AG04449 (cell line): ENCODE data around the gene C10orf143.

Experiments
- CTCF ChIA-PET: fragments of 350-600 bp; formaldehyde crosslinking; extraction: SDS; loops from one replicate; lab custom pipeline; 2021; ENCODE audit warnings: antibody characterized with exemption; lab: Yijun Ruan, JAX
- POLR2A ChIA-PET: fragments of 400-600, 350-600 bp; formaldehyde crosslinking; extraction: SDS; loops from one replicate; lab custom pipeline; 2020; ENCODE audit warnings: antibody characterized with exemption, inconsistent platforms; lab: Yijun Ruan, JAX
- DNase-seq: peaks from one replicate; pipeline ENCODE4 v3.0.0-alpha.2; 2010; ENCODE audit warnings: low read depth, low spot score
- H3K4me3 ChIP-seq: 2 replicates; pipeline ENCODE4 v1.5.1; 2011; ENCODE audit warnings: low read depth, mild to moderate bottlenecking, control low read depth, low read length
- TF ChIP-seq, protein P1 (sequence below): IDR thresholded peaks from one replicate; pipeline ENCODE4 v1.5.1; 2011; ENCODE audit warnings: mild to moderate bottlenecking, moderate library complexity, low read length, control low read depth, inconsistent platforms; ENCODE audit not compliant: insufficient read depth; ENCODE audit errors: missing control alignments

Gene C10orf143

DNA sequence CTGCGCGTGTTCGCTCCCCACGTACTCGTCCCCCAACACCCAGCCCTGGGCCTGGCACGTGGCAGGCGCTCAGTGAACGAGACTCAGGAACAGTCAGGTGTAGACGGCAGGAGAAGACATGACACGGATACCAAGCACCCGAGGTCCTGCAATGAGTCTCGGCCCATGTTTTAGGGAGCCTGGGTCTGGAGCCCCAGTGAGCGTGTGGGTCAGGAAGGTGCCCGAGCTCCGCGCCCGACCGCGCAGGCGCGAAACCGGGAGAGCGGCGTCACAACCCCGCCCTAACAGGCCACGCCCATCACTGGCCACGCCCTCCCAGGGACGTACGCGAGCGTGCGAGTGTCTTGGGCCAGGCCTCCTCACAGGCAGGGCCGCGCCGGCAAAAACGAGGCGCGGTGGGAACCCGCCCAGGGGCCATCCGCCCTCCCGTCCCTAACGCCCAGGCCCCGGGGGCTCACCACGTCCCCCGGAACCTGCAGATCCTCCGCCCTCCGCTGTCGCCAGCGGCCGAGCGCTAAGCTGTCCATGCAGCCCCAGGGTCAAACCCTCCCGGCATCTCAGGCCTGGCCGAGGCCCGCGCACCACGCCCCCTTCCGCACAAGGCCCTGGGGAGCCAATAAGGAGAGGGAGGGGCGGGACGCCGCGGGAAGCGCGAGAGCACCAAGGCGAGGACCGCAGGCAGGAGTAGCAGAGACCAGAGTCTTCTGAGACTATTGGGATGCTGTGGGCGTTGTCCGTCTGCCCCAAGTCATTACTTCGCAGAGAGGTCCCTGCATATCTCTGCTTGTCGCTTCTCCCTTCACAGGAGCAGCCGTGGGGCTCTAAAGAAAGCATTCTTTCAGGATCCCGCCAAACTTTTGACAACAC lies at the start of gene C10orf143:
C10orf143 (minus strand) TSS at position 585 of the 867 bp plus-strand sequence; CDS start at position 527, 58 bp downstream.
- TF ChIP-seq, protein P1, sequence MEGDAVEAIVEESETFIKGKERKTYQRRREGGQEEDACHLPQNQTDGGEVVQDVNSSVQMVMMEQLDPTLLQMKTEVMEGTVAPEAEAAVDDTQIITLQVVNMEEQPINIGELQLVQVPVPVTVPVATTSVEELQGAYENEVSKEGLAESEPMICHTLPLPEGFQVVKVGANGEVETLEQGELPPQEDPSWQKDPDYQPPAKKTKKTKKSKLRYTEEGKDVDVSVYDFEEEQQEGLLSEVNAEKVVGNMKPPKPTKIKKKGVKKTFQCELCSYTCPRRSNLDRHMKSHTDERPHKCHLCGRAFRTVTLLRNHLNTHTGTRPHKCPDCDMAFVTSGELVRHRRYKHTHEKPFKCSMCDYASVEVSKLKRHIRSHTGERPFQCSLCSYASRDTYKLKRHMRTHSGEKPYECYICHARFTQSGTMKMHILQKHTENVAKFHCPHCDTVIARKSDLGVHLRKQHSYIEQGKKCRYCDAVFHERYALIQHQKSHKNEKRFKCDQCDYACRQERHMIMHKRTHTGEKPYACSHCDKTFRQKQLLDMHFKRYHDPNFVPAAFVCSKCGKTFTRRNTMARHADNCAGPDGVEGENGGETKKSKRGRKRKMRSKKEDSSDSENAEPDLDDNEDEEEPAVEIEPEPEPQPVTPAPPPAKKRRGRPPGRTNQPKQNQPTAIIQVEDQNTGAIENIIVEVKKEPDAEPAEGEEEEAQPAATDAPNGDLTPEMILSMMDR: no peak
- peak within 1 kb of the TSS; percentile 96 for H3K4me3 ChIP-seq
- ChIA-PET CTCF (interaction anchor here (0.6 to 4.4 kb wide), 29 partner anchors 9 to 1899 kb away, joined by 3 to 72 read pairs (median 4); partner anchors contain the start of gene GLRX3), POLR2A (interaction anchor here (0.6 to 2.9 kb wide), 10 partner anchors 12 to 1120 kb away, joined by 3 to 45 read pairs (median 4); partner anchors contain the start of genes GLRX3 and MGMT)
- DNase-seq: peak; percentile 87

DNA sequence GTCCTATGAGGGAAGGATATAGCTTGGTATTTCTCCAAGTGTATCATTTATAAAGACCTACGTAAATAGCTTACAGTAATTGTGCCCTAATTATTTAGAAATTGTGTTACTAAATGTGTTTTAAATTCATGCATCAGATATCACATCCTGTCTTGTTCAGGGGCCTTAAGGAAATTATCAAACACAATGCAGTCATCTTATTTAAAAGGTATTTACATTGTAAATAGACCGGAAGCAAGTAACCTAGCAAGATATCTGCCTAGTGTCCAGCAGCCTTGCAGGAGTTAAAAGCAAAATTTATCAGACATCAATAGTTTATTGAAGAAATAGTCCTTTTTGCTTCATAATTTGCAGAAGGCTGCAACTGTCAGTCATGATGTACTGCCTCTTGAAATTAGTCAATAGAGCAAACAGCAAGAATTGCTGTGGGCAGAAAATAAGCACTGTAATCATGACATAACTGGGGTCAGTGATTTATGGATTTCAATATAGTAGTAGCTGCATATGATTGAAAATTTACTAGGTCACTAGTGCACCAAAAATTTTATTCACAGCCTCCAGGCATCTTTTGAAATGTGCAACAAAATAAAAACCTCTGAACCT lies 48.7 kb upstream of the C10orf143 start:
- H3K4me3 ChIP-seq: no peak overlapping the region
- DNase-seq: no peak
- ChIA-PET POLR2A (no interaction called here), CTCF (interaction anchor here (0.8 to 1.0 kb wide), 2 partner anchors 36 to 49 kb away, joined by 3 read pairs; no protein-coding TSS in a partner anchor)
- TF ChIP-seq, protein P1: no peak

DNA sequence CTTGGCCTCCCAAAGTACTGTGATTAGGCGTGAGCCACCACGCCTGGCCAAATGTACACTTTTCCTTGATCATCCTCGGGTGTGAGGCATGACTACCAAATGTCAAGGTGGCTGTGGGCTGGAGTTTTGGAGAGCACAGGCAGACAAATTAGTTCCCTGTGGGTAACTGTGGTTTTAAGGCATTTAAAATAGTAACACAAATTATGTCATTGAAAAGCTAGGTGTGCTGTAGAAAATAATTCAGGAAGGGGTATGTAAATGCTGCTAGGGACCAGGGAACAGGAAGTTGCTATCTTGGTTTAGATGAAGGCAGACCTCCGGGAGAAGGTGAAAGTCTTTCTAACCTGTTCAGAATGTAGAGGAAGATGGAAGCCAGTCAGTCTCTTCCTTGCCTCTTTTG lies 35.4 kb upstream of the C10orf143 start:
- CTCF ChIA-PET: no interaction called here
- no peak for DNase-seq
- no peak overlapping the region for H3K4me3 ChIP-seq
- POLR2A ChIA-PET: no interaction called here
- TF ChIP-seq, protein P1: no peak

DNA sequence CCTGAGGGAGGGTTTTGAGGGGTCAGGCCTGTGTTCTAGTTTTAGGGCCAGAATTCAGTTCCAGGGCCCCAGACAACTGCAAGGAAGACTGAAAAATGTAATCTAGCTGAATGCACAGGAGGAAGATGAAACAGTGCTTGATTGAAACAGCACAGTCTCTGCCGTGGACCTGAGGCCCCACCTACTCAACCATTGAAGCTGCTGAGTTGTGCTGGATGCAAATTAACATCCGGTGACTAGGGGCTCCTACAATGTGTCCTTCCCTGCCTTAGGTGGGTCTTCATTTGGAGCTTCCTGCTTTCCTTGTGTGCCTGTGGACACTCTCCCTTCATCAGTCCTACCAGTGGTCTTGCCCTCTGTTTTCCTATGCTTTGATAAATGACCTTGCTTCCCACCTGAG lies 31.2 kb upstream of the C10orf143 start:
- CTCF ChIA-PET: interaction anchor here (1.0 to 2.5 kb wide), 4 partner anchors 32 to 49 kb away, joined by 3 to 10 read pairs (median 4); partner anchors contain the start of gene C10orf143
- no peak overlapping the region for H3K4me3 ChIP-seq
- TF ChIP-seq, protein P1: no peak
- POLR2A ChIA-PET: no interaction called here
- DNase-seq: no peak

DNA sequence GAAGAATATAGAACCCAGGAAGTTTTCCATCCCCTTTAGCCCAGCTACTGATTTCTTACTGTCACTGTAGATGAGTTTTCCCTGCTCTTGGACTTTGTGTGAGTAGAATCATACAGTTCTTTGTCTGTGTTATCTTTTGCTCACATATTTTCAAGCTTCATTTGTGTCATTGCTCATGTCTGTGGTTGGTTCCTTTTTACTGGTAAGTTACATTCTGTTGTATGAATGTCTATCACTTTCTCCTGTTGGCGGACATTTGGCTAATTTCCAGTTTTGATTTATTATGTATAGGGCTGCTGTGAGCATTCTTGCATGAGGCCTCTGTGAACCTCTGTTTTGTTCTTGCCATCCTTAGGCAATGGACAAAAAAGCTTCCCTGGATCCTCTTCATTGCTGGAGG lies 30.8 kb upstream of the C10orf143 start:
- no peak overlapping the region for H3K4me3 ChIP-seq
- TF ChIP-seq, protein P1: no peak
- CTCF ChIA-PET: interaction anchor here (1.2 to 2.5 kb wide), 3 partner anchors 31 to 49 kb away, joined by 3 to 10 read pairs (median 5); partner anchors contain the start of gene C10orf143
- DNase-seq: no peak
- POLR2A ChIA-PET: no interaction called here
